Mesenchymal stem cell (in vitro differentiated cells and primary cell): Measurements from ENCODE around the gene GNG12.
A peak's percentile ranks its signal among the peaks of the same experiment; 100 is the strongest.

Experiments
- DNase-seq: peaks from one replicate; pipeline ENCODE4 v3.0.0-alpha.2; 2013
- H2AFZ ChIP-seq: one replicate; pipeline ENCODE4 v1.6.1; 2013; ENCODE audit warnings: low read depth, mild to moderate bottlenecking, control low read depth, inconsistent platforms, low read length, moderate library complexity
- H2AK5ac ChIP-seq: 2 replicates; pipeline ENCODE4 v1.6.1; 2013; ENCODE audit warnings: low read length, moderate library complexity, mild to moderate bottlenecking, inconsistent platforms; ENCODE audit not compliant: severe bottlenecking
- H2BK120ac ChIP-seq: one replicate; pipeline ENCODE4 v1.6.1; 2013; ENCODE audit warnings: low read depth, mild to moderate bottlenecking, inconsistent platforms, low read length, moderate library complexity
- H2BK12ac ChIP-seq, 2 experiments: one replicate each; pipeline ENCODE4 v1.6.1; 2013; ENCODE audit warnings: inconsistent platforms in 2 of 2, low read length in 2 of 2, mild to moderate bottlenecking in 2 of 2, moderate library complexity in 2 of 2, control low read depth in 1 of 2
- H2BK15ac ChIP-seq: one replicate; pipeline ENCODE4 v1.6.1; 2013; ENCODE audit warnings: mild to moderate bottlenecking, low read depth, inconsistent platforms; ENCODE audit not compliant: poor library complexity, severe bottlenecking
- H2BK5ac ChIP-seq: 2 replicates; pipeline ENCODE4 v1.6.1; 2013; ENCODE audit warnings: low read depth, mild to moderate bottlenecking, low read length, control low read depth, inconsistent platforms; ENCODE audit not compliant: poor library complexity, severe bottlenecking
- H3K14ac ChIP-seq, 2 experiments: one replicate each; pipeline ENCODE4 v1.6.1; 2013; ENCODE audit warnings: inconsistent platforms in 2 of 2, low read length in 2 of 2, control low read depth in 1 of 2, mild to moderate bottlenecking in 1 of 2, moderate library complexity in 1 of 2
- H3K18ac ChIP-seq, 2 experiments: one replicate each; pipeline ENCODE4 v1.6.1; 2013; ENCODE audit warnings: inconsistent platforms in 2 of 2, low read length in 2 of 2, control low read depth in 1 of 2, low read depth in 1 of 2, mild to moderate bottlenecking in 1 of 2
- H3K23ac ChIP-seq, 2 experiments: one replicate each; pipeline ENCODE4 v1.6.1; 2013; ENCODE audit warnings: inconsistent platforms in 2 of 2, low read length in 2 of 2, mild to moderate bottlenecking in 2 of 2, moderate library complexity in 2 of 2, control low read depth in 1 of 2
- H3K27ac ChIP-seq: 2 replicates; pipeline ENCODE4 v1.5.1; 2013; ENCODE audit warnings: mild to moderate bottlenecking, moderate library complexity, low read length, control low read depth, inconsistent platforms; ENCODE audit not compliant: poor library complexity, severe bottlenecking
- H3K27me3 ChIP-seq, 2 experiments: 2 replicates each; pipeline versions ENCODE4 v1.6.1 to v1.7.0; 2013; ENCODE audit warnings: low read length in 2 of 2, mild to moderate bottlenecking in 2 of 2, moderate library complexity in 2 of 2, control low read depth in 1 of 2, inconsistent platforms in 1 of 2; ENCODE audit not compliant: control insufficient read depth in 1 of 2, insufficient read depth in 1 of 2
- H3K36me3 ChIP-seq, 2 experiments: 2 replicates each; pipeline versions ENCODE4 v1.6.1 to v1.7.0; 2013; ENCODE audit warnings: low read length in 2 of 2, control low read depth in 1 of 2, inconsistent platforms in 1 of 2, low read depth in 1 of 2, mild to moderate bottlenecking in 1 of 2; ENCODE audit not compliant: insufficient read depth in 2 of 2, control insufficient read depth in 1 of 2
- H3K4ac ChIP-seq, 2 experiments: one replicate each; pipeline ENCODE4 v1.6.1; 2013; ENCODE audit warnings: inconsistent platforms in 2 of 2, low read length in 2 of 2, mild to moderate bottlenecking in 2 of 2, moderate library complexity in 2 of 2, control low read depth in 1 of 2, low read depth in 1 of 2
- H3K4me1 ChIP-seq: 2 replicates; pipeline ENCODE4 v1.6.1; 2013; ENCODE audit warnings: low read depth, low read length, control low read depth; ENCODE audit not compliant: control insufficient read depth, insufficient read depth
- H3K4me2 ChIP-seq: 2 replicates; pipeline ENCODE4 v1.6.1; 2013; ENCODE audit warnings: low read length, mild to moderate bottlenecking, inconsistent platforms; ENCODE audit not compliant: poor library complexity, severe bottlenecking
- H3K4me3 ChIP-seq, 2 experiments: 2 replicates each; pipeline versions ENCODE4 v1.5.1 to v1.7.0; 2013; ENCODE audit warnings: low read length in 2 of 2, mild to moderate bottlenecking in 2 of 2, control low read depth in 1 of 2, low read depth in 1 of 2; ENCODE audit not compliant: insufficient read depth in 1 of 2
- H3K79me1 ChIP-seq: replicated peaks from 2 replicates; pipeline ENCODE4 v1.6.1; 2013; ENCODE audit warnings: mild to moderate bottlenecking, control low read depth, low read length, inconsistent platforms; ENCODE audit not compliant: poor library complexity, severe bottlenecking
- H3K9ac ChIP-seq: 2 replicates; pipeline ENCODE4 v1.7.0; 2013; ENCODE audit warnings: mild to moderate bottlenecking, low read length, moderate library complexity
- H3K9me3 ChIP-seq: 2 replicates; pipeline ENCODE4 v1.7.0; 2013; ENCODE audit warnings: mild to moderate bottlenecking, low read length; ENCODE audit not compliant: control insufficient read depth
- H4K8ac ChIP-seq: one replicate; pipeline ENCODE4 v1.6.1; 2013; ENCODE audit warnings: inconsistent platforms, mild to moderate bottlenecking, low read length, moderate library complexity
- H4K91ac ChIP-seq: one replicate; pipeline ENCODE4 v1.6.1; 2013; ENCODE audit warnings: mild to moderate bottlenecking, low read length, inconsistent platforms
- WGBS: methylation state at CpG from one replicate; pipeline ENCODE4 v1.1.7; 2013; ENCODE audit warnings: mixed read lengths; 5-methylcytosine and 5-hydroxymethylcytosine counted together

The GNG12 gene

GRCh38 chr1:67874501-67875111 lies 41.3 kb upstream of the GNG12 start:
- Histone ChIP-seq H3K36me3 (no peaks in the 10 kb centered on the region), H3K4ac (no peak overlapping the region), H3K27me3 (no peaks in the 10 kb centered on the region), H2AK5ac (no peak overlapping the region), H3K9ac (no peak overlapping the region), H2BK5ac (no peak overlapping the region), H3K18ac (no peak overlapping the region), H3K14ac (no peak overlapping the region), H4K91ac (no peak overlapping the region), H3K23ac (no peak overlapping the region), H3K79me1 (no peaks in the 10 kb centered on the region), H4K8ac (no peak overlapping the region), H2AFZ (no peak overlapping the region), H3K4me3 (no peak overlapping the region), H2BK12ac (no peak overlapping the region), H3K9me3 (peaks cover 8% of the 10 kb centered on the region), H2BK15ac (no peak overlapping the region), H3K4me2 (no peak overlapping the region), H2BK120ac (no peak overlapping the region), H3K27ac (no peak overlapping the region), H3K4me1 (no peaks in the 10 kb centered on the region)
- WGBS, result 72% methylated on average over 2 of the region's 2 CpGs
- DNase-seq, result peak; percentile 33

DNA sequence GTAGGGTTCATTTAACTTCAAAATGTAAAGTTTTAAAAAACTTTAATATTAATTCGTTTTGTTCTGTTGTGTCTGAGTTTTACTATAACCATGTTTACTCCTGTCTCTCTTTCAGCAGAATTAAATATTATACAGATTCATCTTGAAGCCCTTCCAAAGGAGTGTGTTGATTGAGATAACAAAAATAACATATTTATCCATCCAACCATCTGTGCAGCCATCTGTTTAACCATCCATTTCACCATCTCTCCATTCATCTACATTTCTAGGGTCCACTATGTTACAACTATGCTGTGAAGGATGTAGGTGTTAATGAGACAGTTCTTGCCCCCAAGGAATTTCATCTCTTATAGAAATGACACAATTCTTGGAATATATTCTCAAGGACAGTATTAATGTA lies 36.0 kb upstream of the GNG12 start:
- no CpG with 5 or more reads among the region's 1 CpG for WGBS
- no peak overlapping the region for H2BK15ac ChIP-seq
- H2BK5ac ChIP-seq, result no peak overlapping the region
- no peak overlapping the region for H3K14ac ChIP-seq
- H3K23ac ChIP-seq, result no peak overlapping the region
- no peak overlapping the region for H2AK5ac ChIP-seq
- H3K27ac ChIP-seq, result no peak overlapping the region
- H2AFZ ChIP-seq, result no peak overlapping the region
- H3K4ac ChIP-seq, result no peak overlapping the region
- H3K4me3 ChIP-seq, result no peak overlapping the region
- no peaks in the 10 kb centered on the region for H3K4me1 ChIP-seq
- H3K9ac ChIP-seq, result no peak overlapping the region
- no peak overlapping the region for H2BK120ac ChIP-seq
- no peak overlapping the region for H4K91ac ChIP-seq
- H2BK12ac ChIP-seq, result no peak overlapping the region
- no peak overlapping the region for H4K8ac ChIP-seq
- H3K18ac ChIP-seq, result no peak overlapping the region
- no peaks in the 10 kb centered on the region for H3K79me1 ChIP-seq
- no peak overlapping the region for H3K4me2 ChIP-seq
- H3K36me3 ChIP-seq, result no peaks in the 10 kb centered on the region
- DNase-seq, result no peak
- no peaks in the 10 kb centered on the region for H3K27me3 ChIP-seq
- H3K9me3 ChIP-seq, result no peaks in the 10 kb centered on the region

- no peak for DNase-seq
- no peaks in the 10 kb centered on the region for H3K4me1 ChIP-seq
- H2BK120ac ChIP-seq, result no peak overlapping the region
- no peak overlapping the region for H4K8ac ChIP-seq
- H3K27ac ChIP-seq, result no peak overlapping the region
- no peaks in the 10 kb centered on the region for H3K36me3 ChIP-seq
- WGBS, result 100% methylated on average over 2 of the region's 2 CpGs
- no peak overlapping the region for H2AK5ac ChIP-seq
- no peak overlapping the region for H2AFZ ChIP-seq
- H3K79me1 ChIP-seq, result no peaks in the 10 kb centered on the region
- no peaks in the 10 kb centered on the region for H3K27me3 ChIP-seq
- no peak overlapping the region for H4K91ac ChIP-seq
- H3K4me3 ChIP-seq, result no peak overlapping the region
- no peak overlapping the region for H3K4ac ChIP-seq
- no peaks in the 10 kb centered on the region for H3K9me3 ChIP-seq
- H2BK12ac ChIP-seq, result no peak overlapping the region
- no peak overlapping the region for H3K14ac ChIP-seq
- H2BK15ac ChIP-seq, result no peak overlapping the region
- no peak overlapping the region for H2BK5ac ChIP-seq
- H3K23ac ChIP-seq, result no peak overlapping the region
- no peak overlapping the region for H3K9ac ChIP-seq
- no peak overlapping the region for H3K18ac ChIP-seq
- H3K4me2 ChIP-seq, result no peak overlapping the region
These were observed 30.4 kb upstream of the GNG12 start for GRCh38 chr1:67863637-67864036.

DNA sequence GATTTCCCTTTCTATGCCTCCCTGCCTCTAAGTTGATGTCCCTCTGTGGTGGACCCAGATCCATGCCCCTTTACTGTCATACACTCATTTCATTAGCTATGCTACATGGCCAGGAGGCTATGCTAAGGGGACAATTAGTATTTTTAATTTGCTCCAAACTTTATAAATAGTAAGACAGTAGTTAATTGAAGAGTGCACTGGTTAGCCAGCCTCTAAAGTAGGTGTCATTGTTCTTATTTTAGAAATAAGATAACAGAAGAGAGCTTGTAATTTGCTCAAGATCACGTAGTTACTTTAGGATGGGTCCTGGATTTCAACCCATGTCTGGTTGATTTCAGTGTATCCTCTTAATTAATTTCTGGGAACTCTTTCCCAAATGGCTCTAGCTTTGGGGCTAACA lies 29.4 kb upstream of the GNG12 start:
- H3K4me3 ChIP-seq, result no peak overlapping the region
- WGBS, result 100% methylated on average over 1 of the region's 1 CpG

More for the DNA sequence above, 29.4 kb upstream of the GNG12 start:
- Histone ChIP-seq H2BK12ac (no peak overlapping the region), H3K23ac (no peak overlapping the region), H3K9me3 (no peaks in the 10 kb centered on the region), H3K4me2 (no peak overlapping the region), H2BK15ac (no peak overlapping the region), H3K36me3 (no peaks in the 10 kb centered on the region), H2AK5ac (no peak overlapping the region), H3K27ac (no peak overlapping the region), H3K27me3 (no peaks in the 10 kb centered on the region), H2AFZ (no peak overlapping the region), H3K18ac (no peak overlapping the region), H4K91ac (no peak overlapping the region), H3K9ac (no peak overlapping the region), H4K8ac (no peak overlapping the region), H3K14ac (no peak overlapping the region), H3K4ac (no peak overlapping the region), H3K4me1 (no peaks in the 10 kb centered on the region), H3K79me1 (no peaks in the 10 kb centered on the region), H2BK5ac (no peak overlapping the region), H2BK120ac (no peak overlapping the region)
- no peak for DNase-seq
